Fibroblast of pulmonary artery (primary cell): ENCODE data around the gene UQCRHL.
"Not testable (repeated sequence)": the region's sequence is repeated elsewhere in the genome, so short reads cannot be mapped to it uniquely, and the experiment has no call there.

Source experiments
- DNase-seq: peaks from one replicate; pipeline ENCODE4 v3.0.0-alpha.2; 2010; ENCODE audit warnings: low read depth
- H3K4me3 ChIP-seq: replicated peaks from 2 replicates; pipeline ENCODE4 v1.5.1; 2011; ENCODE audit warnings: low read depth, mild to moderate bottlenecking, control low read depth, low read length, moderate library complexity
- CTCF ChIP-seq: IDR thresholded peaks from 2 replicates; pipeline ENCODE4 v1.5.1; 2011; ENCODE audit warnings: mild to moderate bottlenecking, control low read depth, low read length, inconsistent platforms; ENCODE audit errors: missing control alignments

UQCRHL gene

GRCh38 chr1:15848929-15849774 is 41.7 kb upstream of the UQCRHL start:
- peak overlapping the region; percentile 68 for H3K4me3 ChIP-seq
- peak; percentile 82 for DNase-seq
- TF ChIP-seq CTCF, result no peak

GRCh38 chr1:15848143-15848928 is 40.9 kb upstream of the UQCRHL start:
- DNase-seq, result peak; percentile 23
- TF ChIP-seq CTCF, result no peak
- peak overlapping the region; percentile 68 for H3K4me3 ChIP-seq

- peak overlapping the region; percentile 68 for H3K4me3 ChIP-seq
- no peak for TF ChIP-seq CTCF
- no peak for DNase-seq
Observed at GRCh38 chr1:15847893-15848142, 40.4 kb upstream of the UQCRHL start.

GRCh38 chr1:15847100-15847892 is 39.8 kb upstream of the UQCRHL start, which contains the start of gene SPEN:
Gene SPEN (plus strand): TSS chr1:15847707. CDS start chr1:15848068, 361 bp downstream.
- peak; percentile 97 for DNase-seq

GRCh38 chr1:15846056-15846455 is 38.6 kb upstream of the UQCRHL start:
- DNase-seq, result not testable (repeated sequence)

More at GRCh38 chr1:15847100-15847892, 39.8 kb upstream of the UQCRHL start, which contains the start of gene SPEN:
- peak within 1 kb of the TSS; percentile 69 for H3K4me3 ChIP-seq
- TF ChIP-seq CTCF, result no peak

GRCh38 chr1:15843826-15844572 is 36.5 kb upstream of the UQCRHL start:
- no peak for DNase-seq
- no peak overlapping the region for H3K4me3 ChIP-seq
- TF ChIP-seq CTCF, result no peak

More at GRCh38 chr1:15846056-15846455, 38.6 kb upstream of the UQCRHL start:
- H3K4me3 ChIP-seq, result not testable (repeated sequence)
